ENCODE results near the gene PUS1.
A peak's percentile ranks its signal among the peaks of the same experiment; 100 is the strongest.

PUS1 gene

DNA sequence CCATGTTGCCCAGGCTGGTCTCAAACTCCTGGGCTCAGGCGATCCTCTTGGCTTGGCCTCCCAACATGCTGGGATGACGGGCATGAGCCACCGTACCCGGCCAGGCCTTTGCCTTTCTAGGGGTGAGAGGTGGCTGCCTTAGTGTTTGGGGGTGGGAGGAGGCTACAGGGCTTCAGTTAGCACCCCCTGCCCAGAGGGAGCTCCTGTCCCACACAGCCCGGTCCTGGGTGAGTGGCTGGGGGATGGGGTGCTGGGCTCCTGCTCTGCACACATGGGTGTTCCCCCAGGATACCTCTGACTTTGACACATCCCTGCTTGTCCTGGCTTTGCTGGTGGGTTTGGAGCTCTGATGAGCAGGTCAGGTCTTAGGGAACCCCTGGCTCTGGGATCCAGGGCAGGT lies 24.7 kb upstream of the PUS1 start:
- H3K9me3 ChIP-seq (ENCODE audit: insufficient read depth, low read length, severe bottlenecking), result no peaks in the 10 kb centered on the region
- H3K27me3 ChIP-seq (ENCODE audit: insufficient read depth, low read length, poor library complexity), result no peaks in the 10 kb centered on the region
- no peaks in the 10 kb centered on the region for H3K4me1 ChIP-seq (ENCODE audit: insufficient read depth, low read length)
- no peak overlapping the region for H3K27ac ChIP-seq (ENCODE audit: low read length)
- H3K9ac ChIP-seq (ENCODE audit: low read depth, low read length), result no peak overlapping the region
- H2AFZ ChIP-seq (ENCODE audit: low read depth, low read length), result no peak overlapping the region
- DNase-seq (no peak), ATAC-seq (ENCODE audit: insufficient read depth, low read depth) (no peak)
- no peak for TF ChIP-seq EZH2 (IDR thresholded peaks at IDR 0.05; ENCODE audit: borderline replicate concordance, low read depth, low read length, severe bottlenecking)
- TF ChIP-seq, protein P1, sequence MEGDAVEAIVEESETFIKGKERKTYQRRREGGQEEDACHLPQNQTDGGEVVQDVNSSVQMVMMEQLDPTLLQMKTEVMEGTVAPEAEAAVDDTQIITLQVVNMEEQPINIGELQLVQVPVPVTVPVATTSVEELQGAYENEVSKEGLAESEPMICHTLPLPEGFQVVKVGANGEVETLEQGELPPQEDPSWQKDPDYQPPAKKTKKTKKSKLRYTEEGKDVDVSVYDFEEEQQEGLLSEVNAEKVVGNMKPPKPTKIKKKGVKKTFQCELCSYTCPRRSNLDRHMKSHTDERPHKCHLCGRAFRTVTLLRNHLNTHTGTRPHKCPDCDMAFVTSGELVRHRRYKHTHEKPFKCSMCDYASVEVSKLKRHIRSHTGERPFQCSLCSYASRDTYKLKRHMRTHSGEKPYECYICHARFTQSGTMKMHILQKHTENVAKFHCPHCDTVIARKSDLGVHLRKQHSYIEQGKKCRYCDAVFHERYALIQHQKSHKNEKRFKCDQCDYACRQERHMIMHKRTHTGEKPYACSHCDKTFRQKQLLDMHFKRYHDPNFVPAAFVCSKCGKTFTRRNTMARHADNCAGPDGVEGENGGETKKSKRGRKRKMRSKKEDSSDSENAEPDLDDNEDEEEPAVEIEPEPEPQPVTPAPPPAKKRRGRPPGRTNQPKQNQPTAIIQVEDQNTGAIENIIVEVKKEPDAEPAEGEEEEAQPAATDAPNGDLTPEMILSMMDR (IDR thresholded peaks at IDR 0.05; ENCODE audit: borderline replicate concordance, extremely low read depth, low read length, poor library complexity, severe bottlenecking), result no peak
- H3K79me2 ChIP-seq (ENCODE audit: insufficient read depth, low read length), result peaks cover 69% of the 10 kb centered on the region
- peaks cover 65% of the 10 kb centered on the region for H3K36me3 ChIP-seq (ENCODE audit: insufficient read depth, low read length)
- H3K4me3 ChIP-seq (ENCODE audit: low read depth in 1 of 2, low read length in 2 of 2), result no peak overlapping the region
- H3K4me2 ChIP-seq (ENCODE audit: insufficient read depth, low read length), result no peak overlapping the region
- H4K20me1 ChIP-seq (ENCODE audit: insufficient read depth, low read length), result peaks cover 69% of the 10 kb centered on the region

DNA sequence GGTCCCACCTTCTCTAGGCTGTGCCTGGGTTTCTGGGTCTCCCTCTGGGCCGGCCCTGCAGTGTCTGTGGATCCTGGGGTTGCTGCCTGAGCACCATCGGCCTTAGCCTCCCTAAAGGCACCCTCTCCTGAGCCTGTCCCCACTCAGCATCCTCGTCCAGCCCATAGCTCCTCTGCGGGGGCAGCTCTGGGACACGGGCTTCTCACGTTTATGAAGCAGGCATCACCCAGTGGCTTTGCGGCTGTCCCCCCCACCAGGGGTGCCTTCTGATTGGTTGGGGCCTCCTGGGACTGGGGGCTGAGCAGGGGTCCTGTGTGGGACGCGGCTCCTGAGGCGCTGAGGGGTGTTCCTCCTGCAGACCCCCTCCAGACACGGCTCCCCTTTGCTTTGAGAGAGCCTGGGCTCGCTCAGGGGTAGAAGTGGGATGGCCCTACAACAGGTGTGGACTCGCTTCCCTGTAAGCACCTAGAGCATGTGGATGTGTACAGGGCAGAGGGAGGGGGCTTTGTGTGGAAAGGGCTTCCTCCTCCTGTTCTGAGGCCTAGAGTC lies 23.9 kb upstream of the PUS1 start:
- peaks cover 62% of the 10 kb centered on the region for H3K79me2 ChIP-seq (ENCODE audit: insufficient read depth, low read length)
- no peaks in the 10 kb centered on the region for H3K27me3 ChIP-seq (ENCODE audit: insufficient read depth, low read length, poor library complexity)
- ATAC-seq (ENCODE audit: insufficient read depth, low read depth) (no peak), DNase-seq (no peak)
- H3K9me3 ChIP-seq (ENCODE audit: insufficient read depth, low read length, severe bottlenecking), result no peaks in the 10 kb centered on the region
- peaks cover 69% of the 10 kb centered on the region for H4K20me1 ChIP-seq (ENCODE audit: insufficient read depth, low read length)
- TF ChIP-seq, protein P1 (IDR thresholded peaks at IDR 0.05; ENCODE audit: borderline replicate concordance, extremely low read depth, low read length, poor library complexity, severe bottlenecking), result no peak
- TF ChIP-seq EZH2 (IDR thresholded peaks at IDR 0.05; ENCODE audit: borderline replicate concordance, low read depth, low read length, severe bottlenecking), result no peak
- no peak overlapping the region for H3K4me2 ChIP-seq (ENCODE audit: insufficient read depth, low read length)
- peaks cover 70% of the 10 kb centered on the region for H3K36me3 ChIP-seq (ENCODE audit: insufficient read depth, low read length)
- H3K4me1 ChIP-seq (ENCODE audit: insufficient read depth, low read length), result no peaks in the 10 kb centered on the region
- H3K27ac ChIP-seq (ENCODE audit: low read length), result no peak overlapping the region
- no peak overlapping the region for H3K9ac ChIP-seq (ENCODE audit: low read depth, low read length)
- no peak overlapping the region for H2AFZ ChIP-seq (ENCODE audit: low read depth, low read length)
- H3K4me3 ChIP-seq (ENCODE audit: low read depth in 1 of 2, low read length in 2 of 2), result no peak overlapping the region

DNA sequence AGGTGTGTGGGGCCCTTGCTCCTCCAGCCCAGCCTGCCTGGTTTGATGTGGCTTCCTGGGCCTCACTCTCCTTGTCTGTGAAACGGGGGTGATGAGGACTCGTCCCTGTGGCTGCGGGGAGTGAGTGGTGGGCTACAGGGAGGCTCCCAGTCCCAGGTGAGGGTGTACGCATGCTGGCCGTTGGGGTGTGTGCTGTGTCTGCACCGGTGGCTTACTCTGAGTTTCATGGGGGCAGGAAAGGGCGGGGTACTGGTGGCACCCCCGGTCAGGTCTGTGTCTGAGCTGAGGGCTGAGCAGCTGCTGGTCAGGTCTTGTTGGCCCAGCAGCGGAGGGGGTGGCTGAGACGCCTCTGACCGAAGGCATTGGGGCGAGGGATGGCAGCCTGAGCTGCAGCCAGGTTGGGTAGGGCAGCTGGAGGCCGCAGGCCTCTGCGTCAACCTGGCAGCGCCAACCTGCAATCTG lies 23.4 kb upstream of the PUS1 start:
- Histone ChIP-seq H3K4me2 (ENCODE audit: insufficient read depth, low read length) (no peak overlapping the region), H3K36me3 (ENCODE audit: insufficient read depth, low read length) (peaks cover 72% of the 10 kb centered on the region), H3K79me2 (ENCODE audit: insufficient read depth, low read length) (peaks cover 57% of the 10 kb centered on the region), H4K20me1 (ENCODE audit: insufficient read depth, low read length) (peaks cover 64% of the 10 kb centered on the region), H2AFZ (ENCODE audit: low read depth, low read length) (no peak overlapping the region), H3K27ac (ENCODE audit: low read length) (no peak overlapping the region), H3K4me1 (ENCODE audit: insufficient read depth, low read length) (no peaks in the 10 kb centered on the region), H3K9me3 (ENCODE audit: insufficient read depth, low read length, severe bottlenecking) (no peaks in the 10 kb centered on the region), H3K4me3 (ENCODE audit: low read depth in 1 of 2, low read length in 2 of 2) (no peak overlapping the region), H3K27me3 (ENCODE audit: insufficient read depth, low read length, poor library complexity) (no peaks in the 10 kb centered on the region), H3K9ac (ENCODE audit: low read depth, low read length) (no peak overlapping the region)
- TF ChIP-seq, protein P1 (IDR thresholded peaks at IDR 0.05; ENCODE audit: borderline replicate concordance, extremely low read depth, low read length, poor library complexity, severe bottlenecking), result no peak
- no peak for TF ChIP-seq EZH2 (IDR thresholded peaks at IDR 0.05; ENCODE audit: borderline replicate concordance, low read depth, low read length, severe bottlenecking)
- ATAC-seq (ENCODE audit: insufficient read depth, low read depth) (peak; percentile 56; the same call in 2 of the 3 replicates), DNase-seq (peak; percentile 37)
